Measurements from ENCODE around the gene STPG2. TPM values are rescaled to one million over a fixed set of nuclear protein-coding genes. Genes with fewer than 3 reads are reported as not detected.

The STPG2 gene
- total RNA-seq, 1 donor from 2014 or later = not detected

DNA sequence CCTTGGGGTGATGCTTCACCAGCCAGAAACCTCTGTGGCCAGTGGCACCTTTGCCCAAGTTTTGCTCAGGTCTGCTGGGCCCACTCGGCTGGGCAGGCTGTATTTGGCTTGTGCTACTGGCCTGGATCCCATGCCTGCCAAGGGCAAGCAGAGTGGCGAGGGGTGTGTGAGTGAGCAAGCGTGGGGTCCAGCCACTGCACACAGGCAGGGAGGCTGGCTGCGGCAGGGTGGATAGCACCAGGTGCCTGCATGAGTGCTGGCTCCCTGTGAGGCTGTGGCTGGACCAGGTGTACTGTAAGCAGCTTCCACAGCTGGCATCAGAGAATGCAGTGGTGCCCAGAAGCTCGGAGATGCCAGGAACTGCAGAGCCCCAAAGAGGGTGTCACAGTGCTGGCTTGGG is 478.5 kb downstream of the STPG2 start:
- H3K4me3 ChIP-seq (ENCODE audit: low read depth, low read length) = no peak overlapping the region
- no peak for DNase-seq (ENCODE audit: low read depth)
- TF ChIP-seq, protein P1, sequence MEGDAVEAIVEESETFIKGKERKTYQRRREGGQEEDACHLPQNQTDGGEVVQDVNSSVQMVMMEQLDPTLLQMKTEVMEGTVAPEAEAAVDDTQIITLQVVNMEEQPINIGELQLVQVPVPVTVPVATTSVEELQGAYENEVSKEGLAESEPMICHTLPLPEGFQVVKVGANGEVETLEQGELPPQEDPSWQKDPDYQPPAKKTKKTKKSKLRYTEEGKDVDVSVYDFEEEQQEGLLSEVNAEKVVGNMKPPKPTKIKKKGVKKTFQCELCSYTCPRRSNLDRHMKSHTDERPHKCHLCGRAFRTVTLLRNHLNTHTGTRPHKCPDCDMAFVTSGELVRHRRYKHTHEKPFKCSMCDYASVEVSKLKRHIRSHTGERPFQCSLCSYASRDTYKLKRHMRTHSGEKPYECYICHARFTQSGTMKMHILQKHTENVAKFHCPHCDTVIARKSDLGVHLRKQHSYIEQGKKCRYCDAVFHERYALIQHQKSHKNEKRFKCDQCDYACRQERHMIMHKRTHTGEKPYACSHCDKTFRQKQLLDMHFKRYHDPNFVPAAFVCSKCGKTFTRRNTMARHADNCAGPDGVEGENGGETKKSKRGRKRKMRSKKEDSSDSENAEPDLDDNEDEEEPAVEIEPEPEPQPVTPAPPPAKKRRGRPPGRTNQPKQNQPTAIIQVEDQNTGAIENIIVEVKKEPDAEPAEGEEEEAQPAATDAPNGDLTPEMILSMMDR (conservative IDR thresholded peaks at IDR 0.05; ENCODE audit: low read depth, low read length) = no peak

DNA sequence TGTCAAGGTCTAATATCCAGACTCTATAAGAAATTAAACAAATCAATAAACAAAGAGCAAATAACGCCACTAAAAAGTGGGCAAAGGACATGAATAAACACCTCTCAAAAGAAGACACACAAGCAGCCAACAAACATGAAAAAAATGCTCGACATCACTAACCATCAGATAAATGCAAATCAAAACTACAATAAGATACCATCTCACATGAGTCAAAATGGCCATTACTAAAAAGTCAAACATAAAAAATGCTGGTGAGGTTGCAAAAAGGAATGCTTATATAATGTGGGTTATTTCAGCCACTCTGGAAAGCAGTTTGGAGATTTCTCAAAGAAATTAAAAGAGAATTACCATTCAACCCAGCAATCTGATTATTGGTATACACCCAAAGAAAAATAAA is 481.1 kb downstream of the STPG2 start:
- DNase-seq (ENCODE audit: low read depth) = no peak
- TF ChIP-seq, protein P1 (conservative IDR thresholded peaks at IDR 0.05; ENCODE audit: low read depth, low read length) = no peak
- H3K4me3 ChIP-seq (ENCODE audit: low read depth, low read length) = no peak overlapping the region

DNA sequence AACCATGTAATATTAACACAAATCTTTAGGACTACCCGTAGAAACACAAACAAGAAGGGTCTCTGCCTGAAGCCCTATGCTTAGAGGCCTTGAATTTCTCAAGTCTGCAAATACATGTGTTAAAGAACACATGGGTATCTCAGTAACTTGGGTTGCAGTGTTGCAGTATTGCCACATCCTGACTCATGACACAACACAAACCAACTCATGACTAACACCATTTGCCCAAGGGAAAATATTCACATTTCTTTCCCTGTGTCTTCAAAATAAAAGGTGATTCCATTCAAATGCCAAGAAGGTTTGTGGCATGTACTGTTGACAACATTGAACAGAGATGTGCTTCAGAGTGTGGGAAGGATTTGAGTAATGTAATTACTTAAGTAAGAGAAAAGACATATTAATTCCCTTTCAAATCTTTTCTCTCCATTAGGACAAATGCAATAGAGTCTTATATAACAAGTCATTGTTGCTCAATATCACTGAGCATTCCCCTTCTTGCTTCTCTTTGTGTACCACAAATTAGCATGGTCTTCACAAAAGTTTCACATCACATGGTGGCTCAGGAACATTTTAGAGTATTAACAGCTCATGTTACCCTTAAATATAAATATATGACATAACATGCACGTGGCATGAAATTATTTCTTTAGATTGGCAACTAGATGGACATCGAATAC is 487.1 kb downstream of the STPG2 start:
- peak; percentile 97 for DNase-seq (ENCODE audit: low read depth)
- no peak overlapping the region for H3K4me3 ChIP-seq (ENCODE audit: low read depth, low read length)
- TF ChIP-seq, protein P1 (conservative IDR thresholded peaks at IDR 0.05; ENCODE audit: low read depth, low read length) = no peak

DNA sequence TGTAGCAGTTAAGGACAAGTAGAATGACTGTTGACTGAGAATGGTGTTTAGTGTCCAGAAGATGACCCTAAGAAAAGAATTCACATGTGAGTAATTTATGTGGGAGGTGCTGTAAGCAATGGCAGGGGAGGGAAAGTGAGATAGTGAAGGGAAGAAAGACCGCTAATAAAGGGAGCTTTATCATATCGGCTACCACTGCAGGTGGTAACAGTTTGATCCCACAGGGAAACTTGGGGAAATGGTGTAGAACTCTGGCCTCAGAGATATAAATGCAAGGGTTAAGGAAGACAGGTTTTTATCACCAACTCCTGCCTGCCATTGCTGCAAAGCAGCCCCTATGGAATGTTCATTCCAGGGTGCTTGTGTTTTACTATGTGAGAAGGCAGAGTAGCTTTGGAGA is 489.6 kb downstream of the STPG2 start:
- H3K4me3 ChIP-seq (ENCODE audit: low read depth, low read length) = no peak overlapping the region
- TF ChIP-seq, protein P1 (conservative IDR thresholded peaks at IDR 0.05; ENCODE audit: low read depth, low read length) = no peak
- no peak for DNase-seq (ENCODE audit: low read depth)

DNA sequence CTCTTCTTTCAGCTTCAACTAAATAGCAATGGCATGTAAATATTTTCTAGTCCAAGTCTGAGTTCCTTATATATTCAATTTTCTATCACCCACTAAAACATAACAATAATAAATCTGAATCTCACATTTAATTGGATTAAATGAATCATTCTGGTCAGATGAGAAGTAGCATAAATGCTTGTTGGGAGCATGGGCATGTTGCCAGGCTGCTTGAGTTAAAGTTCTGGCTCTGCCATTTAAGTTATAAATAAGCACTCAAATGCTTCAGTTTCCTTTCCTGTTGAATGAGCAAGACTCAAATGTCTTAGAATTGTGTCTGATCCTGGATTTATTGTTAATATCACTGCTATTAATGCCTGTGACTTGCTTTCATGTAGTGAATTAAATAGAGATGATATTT is 496.3 kb downstream of the STPG2 start:
- TF ChIP-seq, protein P1 (conservative IDR thresholded peaks at IDR 0.05; ENCODE audit: low read depth, low read length) = no peak

DNA sequence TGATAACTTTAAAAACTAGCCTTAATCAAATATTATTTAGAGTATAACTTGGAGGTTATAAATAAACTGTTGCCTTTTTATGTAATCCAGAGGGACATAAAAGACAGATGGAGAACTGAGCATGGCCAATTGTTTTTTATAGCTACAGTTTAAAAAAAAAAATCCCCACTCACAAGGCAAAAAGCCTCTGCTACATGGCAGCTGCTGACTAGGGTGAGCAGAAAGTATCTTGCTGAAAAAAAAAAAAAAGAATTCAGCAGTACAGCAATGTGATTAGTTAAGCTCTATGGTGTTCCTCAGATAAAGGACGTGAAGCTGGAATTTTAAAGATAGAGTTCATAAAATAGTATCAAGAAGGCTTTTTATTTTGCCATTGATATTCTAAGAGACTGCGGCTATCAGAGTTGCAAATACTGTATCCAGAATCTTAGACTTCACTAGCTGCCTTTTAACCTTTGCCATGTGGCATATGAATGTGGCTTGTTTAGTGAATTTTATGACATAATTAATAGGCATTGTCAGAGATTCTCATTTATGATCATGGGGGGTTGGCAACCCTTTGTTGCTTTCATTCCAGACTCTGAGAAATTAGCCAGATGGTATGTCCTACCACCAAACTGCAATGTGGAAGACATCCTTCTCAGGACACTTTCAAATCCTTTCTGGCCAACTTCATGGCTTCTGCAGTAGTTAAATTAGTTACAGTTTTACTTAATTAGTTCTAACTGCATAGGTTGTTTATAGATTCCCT is 498.0 kb downstream of the STPG2 start:
- H3K4me3 ChIP-seq (ENCODE audit: low read depth, low read length) = no peak overlapping the region
- TF ChIP-seq, protein P1 (conservative IDR thresholded peaks at IDR 0.05; ENCODE audit: low read depth, low read length) = no peak
- DNase-seq (ENCODE audit: low read depth) = no peak

More for the DNA sequence above, 496.3 kb downstream of the STPG2 start:
- H3K4me3 ChIP-seq (ENCODE audit: low read depth, low read length) = no peak overlapping the region
- DNase-seq (ENCODE audit: low read depth) = no peak

Measured in epithelial cell of proximal tubule (primary cell).